HepG2 (cell line): ENCODE measurements around the gene XPC.

Experiments used
- HOXA5 ChIP-seq: sonication (generic); formaldehyde crosslinking; IDR thresholded peaks from 2 replicates; pipeline ENCODE4 v1.4.0; 2020; ENCODE audit warnings: missing genetic modification reagents
- PBX3 ChIP-seq: sonication (generic); formaldehyde crosslinking; IDR thresholded peaks from 2 replicates; pipeline ENCODE4 v1.8.1; 2023; ENCODE audit warnings: missing genetic modification reagents, inconsistent platforms, borderline replicate concordance
- ZNF761 ChIP-seq: sonication (generic); formaldehyde crosslinking; conservative IDR thresholded peaks from 2 replicates; pipeline ENCODE4 v1.4.0; 2020; ENCODE audit warnings: mild to moderate bottlenecking, missing genetic modification reagents

- TF ChIP-seq HOXA5 (CRISPR knock-in tag) (no peak), ZNF761 (CRISPR knock-in tag) (no peak), PBX3 (no peak)
Measured at GRCh38 chr3:14118400-14119381, 59.7 kb downstream of the XPC start.
